DOHH2 (cell line): ENCODE measurements around the gene ARID3A.

Source experiments
- CTCF ChIP-seq: fragments of 200-600 bp; sonication (generic); IDR thresholded peaks from one replicate; pipeline ENCODE4 v1.5.1; 2014; ENCODE audit warnings: antibody characterized with exemption, mild to moderate bottlenecking, low read depth, low read length; ENCODE audit not compliant: poor library complexity, severe bottlenecking
- EZH2phosphoT487 ChIP-seq: fragments of 200-600 bp; sonication (generic); IDR thresholded peaks from 2 replicates; pipeline ENCODE4 v1.6.1; 2017; ENCODE audit warnings: borderline replicate concordance, mild to moderate bottlenecking, antibody characterized with exemption, low read length, moderate library complexity, mixed read lengths

GRCh38 chr19:982567-983170, 56.8 kb downstream of the ARID3A start:
- TF ChIP-seq CTCF: peak; percentile 90
- TF ChIP-seq EZH2phosphoT487: no peak
